GM23338 (cell line): ENCODE results near the gene SORCS2. TPM values are rescaled to one million over a fixed set of nuclear protein-coding genes. Genes with fewer than 3 reads are reported as not detected.

ENCODE experiments used
- ATAC-seq: fragments of 200-7000 bp; cut with Tn5 transposase; 3 replicates; pipeline ENCODE4 v1.9.1; 2020
- DNase-seq: peaks from one replicate; pipeline ENCODE4 v3.0.0-alpha.2; 2015; ENCODE audit warnings: low spot score
- H2AFZ ChIP-seq: fragments of 200-600 bp; sonication (generic); 2 replicates; pipeline ENCODE4 v1.8.0; 2016; ENCODE audit warnings: antibody characterized with exemption, mild to moderate bottlenecking, moderate library complexity
- H3F3A ChIP-seq: fragments of 200-600 bp; sonication (generic); replicated peaks from 2 replicates; pipeline ENCODE4 v1.8.0; 2017; ENCODE audit warnings: antibody characterized with exemption, mixed run types, low read depth
- H3K27ac ChIP-seq: fragments of 200-600 bp; sonication (generic); 2 replicates; pipeline ENCODE4 v1.6.1; 2016; ENCODE audit warnings: low read depth
- H3K27me3 ChIP-seq: fragments of 200-600 bp; sonication (generic); 2 replicates; pipeline ENCODE4 v1.8.0; 2016; ENCODE audit warnings: mild to moderate bottlenecking, mixed run types, moderate library complexity; ENCODE audit not compliant: insufficient read depth
- H3K36me3 ChIP-seq: fragments of 200-600 bp; sonication (generic); 2 replicates; pipeline ENCODE4 v1.8.0; 2016; ENCODE audit warnings: mild to moderate bottlenecking; ENCODE audit not compliant: insufficient read depth
- H3K4me1 ChIP-seq: fragments of 200-600 bp; sonication (generic); 2 replicates; pipeline ENCODE4 v1.8.0; 2016; ENCODE audit warnings: mild to moderate bottlenecking, moderate library complexity; ENCODE audit not compliant: insufficient read depth
- H3K4me2 ChIP-seq: fragments of 200-600 bp; sonication (generic); 2 replicates; pipeline ENCODE4 v1.7.1; 2017; ENCODE audit warnings: mixed run types
- H3K4me3 ChIP-seq: fragments of 200-600 bp; sonication (generic); 2 replicates; pipeline ENCODE4 v1.6.1; 2016; ENCODE audit warnings: mixed run types
- H3K79me2 ChIP-seq: fragments of 200-600 bp; sonication (generic); replicated peaks from 2 replicates; pipeline ENCODE4 v1.8.0; 2017; ENCODE audit warnings: mild to moderate bottlenecking; ENCODE audit not compliant: insufficient read depth
- H3K9me2 ChIP-seq: fragments of 200-600 bp; sonication (generic); 2 replicates; pipeline ENCODE4 v1.8.0; 2017; ENCODE audit not compliant: insufficient read depth
- H4K20me1 ChIP-seq: fragments of 200-600 bp; sonication (generic); replicated peaks from 2 replicates; pipeline ENCODE4 v1.8.0; 2017; ENCODE audit warnings: mild to moderate bottlenecking; ENCODE audit not compliant: insufficient read depth
- H3K27ac Mint-ChIP-seq: 2 replicates; pipeline ENCODE4 v1.8.0; 2020; ENCODE audit warnings: inconsistent platforms, mild to moderate bottlenecking, moderate library complexity, mixed read lengths
- H3K27me3 Mint-ChIP-seq: 3 replicates; pipeline ENCODE4 v1.8.0; 2022; ENCODE audit warnings: low read depth, mild to moderate bottlenecking, moderate library complexity, mixed read lengths, inconsistent platforms; ENCODE audit not compliant: insufficient read depth, poor library complexity
- H3K36me3 Mint-ChIP-seq: 3 replicates; pipeline ENCODE4 v1.8.0; 2021; ENCODE audit warnings: low read depth, mild to moderate bottlenecking, inconsistent platforms, moderate library complexity, mixed read lengths
- H3K4me1 Mint-ChIP-seq: 3 replicates; pipeline ENCODE4 v1.8.0; 2020; ENCODE audit warnings: mild to moderate bottlenecking, inconsistent platforms, mixed read lengths
- H3K4me3 Mint-ChIP-seq: 3 replicates; pipeline ENCODE4 v1.8.0; 2021; ENCODE audit warnings: moderate library complexity, mild to moderate bottlenecking, inconsistent platforms, mixed read lengths
- H3K9me3 Mint-ChIP-seq: 3 replicates; pipeline ENCODE4 v1.8.0; 2020; ENCODE audit warnings: moderate library complexity, mild to moderate bottlenecking, inconsistent platforms, mixed read lengths
- CREB1 ChIP-seq: fragments of 250-450 bp; sonication (Bioruptor Pico); IDR thresholded peaks from 2 replicates; pipeline ENCODE4 v1.5.0; 2020; ENCODE audit warnings: low read depth, mild to moderate bottlenecking, moderate library complexity
- EZH2 ChIP-seq: fragments of 200-600 bp; sonication (generic); IDR thresholded peaks from one replicate; pipeline ENCODE4 v1.8.0; 2017; ENCODE audit warnings: antibody characterized with exemption, mild to moderate bottlenecking, low read depth; ENCODE audit not compliant: unreplicated experiment
- EZH2phosphoT487 ChIP-seq: fragments of 200-600 bp; sonication (generic); IDR thresholded peaks from one replicate; pipeline ENCODE4 v1.8.1; 2018; ENCODE audit warnings: antibody characterized with exemption; ENCODE audit not compliant: unreplicated experiment
- JUNB ChIP-seq: IDR thresholded peaks from one replicate; pipeline ENCODE4 v1.6.1; 2016; ENCODE audit warnings: antibody characterized with exemption; ENCODE audit not compliant: unreplicated experiment
- NANOG ChIP-seq: IDR thresholded peaks from 2 replicates; pipeline ENCODE4 v1.6.1; 2016; ENCODE audit warnings: antibody characterized with exemption, borderline replicate concordance
- POLR2AphosphoS5 ChIP-seq: IDR thresholded peaks from 2 replicates; pipeline ENCODE4 v1.6.1; 2016; ENCODE audit warnings: antibody characterized with exemption, low read depth
- STAT1 ChIP-seq: IDR thresholded peaks from one replicate; pipeline ENCODE4 v1.6.1; 2016; ENCODE audit warnings: antibody characterized with exemption; ENCODE audit not compliant: unreplicated experiment
- ZNF114 ChIP-seq: fragments of 250-450 bp; sonication (Bioruptor Pico); IDR thresholded peaks from 2 replicates; pipeline ENCODE4 v1.5.0; 2020; ENCODE audit warnings: mild to moderate bottlenecking, moderate library complexity
- ZNF331 ChIP-seq: fragments of 250-450 bp; sonication (Bioruptor Pico); IDR thresholded peaks from 2 replicates; pipeline ENCODE4 v1.5.0; 2020; ENCODE audit warnings: low read depth, mild to moderate bottlenecking, moderate library complexity
- polyA plus RNA-seq: library from polyadenylated mRNA; unstranded; fragments of >200 nt; fragmentation: Nextera tagmentation; extraction: Ambion mirVana; gene quantifications from 2 replicates; pipeline ENCODE4 v1.2.1, GENCODE V29; 2016
- total RNA-seq: library from RNA; depleted of rRNA; stranded (reverse); fragments of >200 nt; shearing (Covaris generic); gene quantifications from 2 replicates; pipeline ENCODE4 v1.2.3, GENCODE V29; 2014
- TF ChIP-seq, protein P1 (sequence below): fragments of 250-450 bp; sonication (Bioruptor Pico); IDR thresholded peaks from 2 replicates; pipeline ENCODE4 v1.5.0; 2020; ENCODE audit warnings: mild to moderate bottlenecking, moderate library complexity
- TF ChIP-seq, protein P2 (sequence below): IDR thresholded peaks from 2 replicates; pipeline ENCODE4 v1.6.1; 2016; ENCODE audit warnings: antibody characterized with exemption
- TF ChIP-seq, protein P3 (sequence below): IDR thresholded peaks from one replicate; pipeline ENCODE4 v1.6.1; 2018; ENCODE audit warnings: antibody characterized with exemption; ENCODE audit not compliant: unreplicated experiment
- TF ChIP-seq, protein P4 (sequence below), 2 experiments: fragments of 200-600 bp in 1 of 2; sonication (generic) in 1 of 2; conservative IDR thresholded peaks; 2 replicates each; pipeline versions ENCODE4 v1.5.1 to v1.6.1; 2016 to 2017; ENCODE audit warnings: antibody characterized with exemption in 2 of 2, low read depth in 2 of 2, mild to moderate bottlenecking in 2 of 2, moderate library complexity in 1 of 2

Gene SORCS2
- total and polyA plus RNA-seq, 2 experiments from 2014 or later, result 0.47 to 2.4 TPM

DNA sequence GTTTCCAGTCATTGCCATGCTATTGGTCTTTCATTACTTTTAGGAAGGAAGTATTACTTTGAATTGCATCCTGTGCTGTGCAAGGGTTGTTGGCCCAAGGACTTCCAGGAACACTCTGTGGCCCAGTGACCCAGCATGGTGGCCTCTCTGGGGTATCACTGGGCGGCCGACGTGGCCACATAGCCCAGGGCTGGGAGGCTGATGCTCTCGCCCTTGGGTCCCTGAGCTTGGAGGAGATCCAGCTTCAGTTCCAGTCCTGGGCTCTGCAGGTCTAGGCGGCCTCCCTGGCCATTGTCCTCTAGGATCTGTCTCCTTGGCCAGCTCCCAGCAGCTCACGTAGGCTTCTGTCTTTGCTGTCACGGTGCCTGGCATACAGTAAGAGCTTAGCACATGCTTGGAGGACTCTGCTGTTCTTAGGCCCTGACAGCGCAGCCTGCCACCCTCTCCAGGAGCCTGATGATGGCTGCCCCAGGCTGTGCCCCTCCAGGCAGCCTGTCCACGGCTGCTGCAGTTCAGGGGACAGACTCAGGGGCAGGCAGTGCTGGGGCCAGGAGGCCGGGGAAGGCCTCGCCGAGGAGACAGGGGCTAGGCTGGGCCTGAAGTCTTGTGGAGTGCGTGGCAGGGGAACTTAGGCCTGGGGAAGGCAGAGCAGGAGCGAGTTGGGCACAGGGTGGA lies 42.2 kb downstream of the SORCS2 start:
- Mint-ChIP-seq H3K4me1 (no peaks in the 10 kb centered on the region), H3K36me3 (no peaks in the 10 kb centered on the region; the same call in 2 of the 3 replicates), H3K4me3 (no peak overlapping the region), H3K27me3 (peaks cover 9% of the 10 kb centered on the region), H3K27ac (no peak overlapping the region), H3K9me3 (peaks cover 4% of the 10 kb centered on the region; the same call in 2 of the 3 replicates)
- Histone ChIP-seq H3K9me2 (no peaks in the 10 kb centered on the region), H3K4me2 (no peak overlapping the region), H4K20me1 (no peaks in the 10 kb centered on the region), H2AFZ (no peak overlapping the region), H3K79me2 (no peaks in the 10 kb centered on the region), H3F3A (no peaks in the 10 kb centered on the region), H3K4me1 (no peaks in the 10 kb centered on the region), H3K27ac (no peak overlapping the region), H3K27me3 (no peaks in the 10 kb centered on the region), H3K4me3 (no peak overlapping the region), H3K36me3 (no peaks in the 10 kb centered on the region)
- ATAC-seq (no peak), DNase-seq (no peak)
- TF ChIP-seq, protein P1, sequence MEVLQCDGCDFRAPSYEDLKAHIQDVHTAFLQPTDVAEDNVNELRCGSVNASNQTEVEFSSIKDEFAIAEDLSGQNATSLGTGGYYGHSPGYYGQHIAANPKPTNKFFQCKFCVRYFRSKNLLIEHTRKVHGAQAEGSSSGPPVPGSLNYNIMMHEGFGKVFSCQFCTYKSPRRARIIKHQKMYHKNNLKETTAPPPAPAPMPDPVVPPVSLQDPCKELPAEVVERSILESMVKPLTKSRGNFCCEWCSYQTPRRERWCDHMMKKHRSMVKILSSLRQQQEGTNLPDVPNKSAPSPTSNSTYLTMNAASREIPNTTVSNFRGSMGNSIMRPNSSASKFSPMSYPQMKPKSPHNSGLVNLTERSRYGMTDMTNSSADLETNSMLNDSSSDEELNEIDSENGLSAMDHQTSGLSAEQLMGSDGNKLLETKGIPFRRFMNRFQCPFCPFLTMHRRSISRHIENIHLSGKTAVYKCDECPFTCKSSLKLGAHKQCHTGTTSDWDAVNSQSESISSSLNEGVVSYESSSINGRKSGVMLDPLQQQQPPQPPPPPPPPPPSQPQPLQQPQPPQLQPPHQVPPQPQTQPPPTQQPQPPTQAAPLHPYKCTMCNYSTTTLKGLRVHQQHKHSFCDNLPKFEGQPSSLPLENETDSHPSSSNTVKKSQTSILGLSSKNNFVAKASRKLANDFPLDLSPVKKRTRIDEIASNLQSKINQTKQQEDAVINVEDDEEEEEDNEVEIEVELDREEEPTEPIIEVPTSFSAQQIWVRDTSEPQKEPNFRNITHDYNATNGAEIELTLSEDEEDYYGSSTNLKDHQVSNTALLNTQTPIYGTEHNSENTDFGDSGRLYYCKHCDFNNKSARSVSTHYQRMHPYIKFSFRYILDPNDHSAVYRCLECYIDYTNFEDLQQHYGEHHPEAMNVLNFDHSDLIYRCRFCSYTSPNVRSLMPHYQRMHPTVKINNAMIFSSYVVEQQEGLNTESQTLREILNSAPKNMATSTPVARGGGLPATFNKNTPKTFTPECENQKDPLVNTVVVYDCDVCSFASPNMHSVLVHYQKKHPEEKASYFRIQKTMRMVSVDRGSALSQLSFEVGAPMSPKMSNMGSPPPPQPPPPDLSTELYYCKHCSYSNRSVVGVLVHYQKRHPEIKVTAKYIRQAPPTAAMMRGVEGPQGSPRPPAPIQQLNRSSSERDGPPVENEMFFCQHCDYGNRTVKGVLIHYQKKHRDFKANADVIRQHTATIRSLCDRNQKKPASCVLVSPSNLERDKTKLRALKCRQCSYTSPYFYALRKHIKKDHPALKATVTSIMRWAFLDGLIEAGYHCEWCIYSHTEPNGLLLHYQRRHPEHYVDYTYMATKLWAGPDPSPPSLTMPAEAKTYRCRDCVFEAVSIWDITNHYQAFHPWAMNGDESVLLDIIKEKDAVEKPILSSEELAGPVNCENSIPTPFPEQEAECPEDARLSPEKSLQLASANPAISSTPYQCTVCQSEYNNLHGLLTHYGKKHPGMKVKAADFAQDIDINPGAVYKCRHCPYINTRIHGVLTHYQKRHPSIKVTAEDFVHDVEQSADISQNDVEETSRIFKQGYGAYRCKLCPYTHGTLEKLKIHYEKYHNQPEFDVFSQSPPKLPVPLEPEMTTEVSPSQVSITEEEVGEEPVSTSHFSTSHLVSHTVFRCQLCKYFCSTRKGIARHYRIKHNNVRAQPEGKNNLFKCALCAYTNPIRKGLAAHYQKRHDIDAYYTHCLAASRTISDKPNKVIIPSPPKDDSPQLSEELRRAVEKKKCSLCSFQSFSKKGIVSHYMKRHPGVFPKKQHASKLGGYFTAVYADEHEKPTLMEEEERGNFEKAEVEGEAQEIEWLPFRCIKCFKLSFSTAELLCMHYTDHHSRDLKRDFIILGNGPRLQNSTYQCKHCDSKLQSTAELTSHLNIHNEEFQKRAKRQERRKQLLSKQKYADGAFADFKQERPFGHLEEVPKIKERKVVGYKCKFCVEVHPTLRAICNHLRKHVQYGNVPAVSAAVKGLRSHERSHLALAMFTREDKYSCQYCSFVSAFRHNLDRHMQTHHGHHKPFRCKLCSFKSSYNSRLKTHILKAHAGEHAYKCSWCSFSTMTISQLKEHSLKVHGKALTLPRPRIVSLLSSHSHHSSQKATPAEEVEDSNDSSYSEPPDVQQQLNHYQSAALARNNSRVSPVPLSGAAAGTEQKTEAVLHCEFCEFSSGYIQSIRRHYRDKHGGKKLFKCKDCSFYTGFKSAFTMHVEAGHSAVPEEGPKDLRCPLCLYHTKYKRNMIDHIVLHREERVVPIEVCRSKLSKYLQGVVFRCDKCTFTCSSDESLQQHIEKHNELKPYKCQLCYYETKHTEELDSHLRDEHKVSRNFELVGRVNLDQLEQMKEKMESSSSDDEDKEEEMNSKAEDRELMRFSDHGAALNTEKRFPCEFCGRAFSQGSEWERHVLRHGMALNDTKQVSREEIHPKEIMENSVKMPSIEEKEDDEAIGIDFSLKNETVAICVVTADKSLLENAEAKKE (CRISPR knock-in tag), result no peak
- TF ChIP-seq ZNF331 (CRISPR knock-in tag) (no peak), NANOG (no peak), JUNB (no peak), POLR2AphosphoS5 (no peak), CREB1 (no peak), EZH2 (no peak), STAT1 (no peak), EZH2phosphoT487 (no peak), ZNF114 (CRISPR knock-in tag) (no peak)
- TF ChIP-seq, protein P2, sequence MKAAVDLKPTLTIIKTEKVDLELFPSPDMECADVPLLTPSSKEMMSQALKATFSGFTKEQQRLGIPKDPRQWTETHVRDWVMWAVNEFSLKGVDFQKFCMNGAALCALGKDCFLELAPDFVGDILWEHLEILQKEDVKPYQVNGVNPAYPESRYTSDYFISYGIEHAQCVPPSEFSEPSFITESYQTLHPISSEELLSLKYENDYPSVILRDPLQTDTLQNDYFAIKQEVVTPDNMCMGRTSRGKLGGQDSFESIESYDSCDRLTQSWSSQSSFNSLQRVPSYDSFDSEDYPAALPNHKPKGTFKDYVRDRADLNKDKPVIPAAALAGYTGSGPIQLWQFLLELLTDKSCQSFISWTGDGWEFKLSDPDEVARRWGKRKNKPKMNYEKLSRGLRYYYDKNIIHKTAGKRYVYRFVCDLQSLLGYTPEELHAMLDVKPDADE, result no peak
- TF ChIP-seq, protein P3, sequence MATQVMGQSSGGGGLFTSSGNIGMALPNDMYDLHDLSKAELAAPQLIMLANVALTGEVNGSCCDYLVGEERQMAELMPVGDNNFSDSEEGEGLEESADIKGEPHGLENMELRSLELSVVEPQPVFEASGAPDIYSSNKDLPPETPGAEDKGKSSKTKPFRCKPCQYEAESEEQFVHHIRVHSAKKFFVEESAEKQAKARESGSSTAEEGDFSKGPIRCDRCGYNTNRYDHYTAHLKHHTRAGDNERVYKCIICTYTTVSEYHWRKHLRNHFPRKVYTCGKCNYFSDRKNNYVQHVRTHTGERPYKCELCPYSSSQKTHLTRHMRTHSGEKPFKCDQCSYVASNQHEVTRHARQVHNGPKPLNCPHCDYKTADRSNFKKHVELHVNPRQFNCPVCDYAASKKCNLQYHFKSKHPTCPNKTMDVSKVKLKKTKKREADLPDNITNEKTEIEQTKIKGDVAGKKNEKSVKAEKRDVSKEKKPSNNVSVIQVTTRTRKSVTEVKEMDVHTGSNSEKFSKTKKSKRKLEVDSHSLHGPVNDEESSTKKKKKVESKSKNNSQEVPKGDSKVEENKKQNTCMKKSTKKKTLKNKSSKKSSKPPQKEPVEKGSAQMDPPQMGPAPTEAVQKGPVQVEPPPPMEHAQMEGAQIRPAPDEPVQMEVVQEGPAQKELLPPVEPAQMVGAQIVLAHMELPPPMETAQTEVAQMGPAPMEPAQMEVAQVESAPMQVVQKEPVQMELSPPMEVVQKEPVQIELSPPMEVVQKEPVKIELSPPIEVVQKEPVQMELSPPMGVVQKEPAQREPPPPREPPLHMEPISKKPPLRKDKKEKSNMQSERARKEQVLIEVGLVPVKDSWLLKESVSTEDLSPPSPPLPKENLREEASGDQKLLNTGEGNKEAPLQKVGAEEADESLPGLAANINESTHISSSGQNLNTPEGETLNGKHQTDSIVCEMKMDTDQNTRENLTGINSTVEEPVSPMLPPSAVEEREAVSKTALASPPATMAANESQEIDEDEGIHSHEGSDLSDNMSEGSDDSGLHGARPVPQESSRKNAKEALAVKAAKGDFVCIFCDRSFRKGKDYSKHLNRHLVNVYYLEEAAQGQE, result no peak
- TF ChIP-seq, protein P4, sequence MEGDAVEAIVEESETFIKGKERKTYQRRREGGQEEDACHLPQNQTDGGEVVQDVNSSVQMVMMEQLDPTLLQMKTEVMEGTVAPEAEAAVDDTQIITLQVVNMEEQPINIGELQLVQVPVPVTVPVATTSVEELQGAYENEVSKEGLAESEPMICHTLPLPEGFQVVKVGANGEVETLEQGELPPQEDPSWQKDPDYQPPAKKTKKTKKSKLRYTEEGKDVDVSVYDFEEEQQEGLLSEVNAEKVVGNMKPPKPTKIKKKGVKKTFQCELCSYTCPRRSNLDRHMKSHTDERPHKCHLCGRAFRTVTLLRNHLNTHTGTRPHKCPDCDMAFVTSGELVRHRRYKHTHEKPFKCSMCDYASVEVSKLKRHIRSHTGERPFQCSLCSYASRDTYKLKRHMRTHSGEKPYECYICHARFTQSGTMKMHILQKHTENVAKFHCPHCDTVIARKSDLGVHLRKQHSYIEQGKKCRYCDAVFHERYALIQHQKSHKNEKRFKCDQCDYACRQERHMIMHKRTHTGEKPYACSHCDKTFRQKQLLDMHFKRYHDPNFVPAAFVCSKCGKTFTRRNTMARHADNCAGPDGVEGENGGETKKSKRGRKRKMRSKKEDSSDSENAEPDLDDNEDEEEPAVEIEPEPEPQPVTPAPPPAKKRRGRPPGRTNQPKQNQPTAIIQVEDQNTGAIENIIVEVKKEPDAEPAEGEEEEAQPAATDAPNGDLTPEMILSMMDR (conservative IDR thresholded peaks at IDR 0.05; ENCODE audit: low read depth in 2 of 2), result no peak
